Measurements from ENCODE around the gene MED13.

The MED13 gene

GRCh38 chr17:62033317-62033716 lies 31.8 kb downstream of the MED13 start:
- no peak overlapping the region for H3K27ac ChIP-seq
- CTCF ChIA-PET = interaction anchor here (0.5 kb wide), 1 partner anchor 46 kb away, joined by 3 read pairs; no protein-coding TSS in a partner anchor
- POLR2A ChIA-PET (ENCODE audit: low non-redundant PET) = no interaction called here
- TF ChIP-seq CTCF (conservative IDR thresholded peaks at IDR 0.05; ENCODE audit: low read depth) = no peak
- no peak for DNase-seq (ENCODE audit: low spot score)

GRCh38 chr17:62032480-62032879 lies 32.6 kb downstream of the MED13 start:
- ChIA-PET CTCF (no interaction called here), POLR2A (ENCODE audit: low non-redundant PET) (no interaction called here)
- no peak for TF ChIP-seq CTCF (conservative IDR thresholded peaks at IDR 0.05; ENCODE audit: low read depth)

GRCh38 chr17:62030264-62030663 lies 34.8 kb downstream of the MED13 start:
- CTCF ChIA-PET = interaction anchor here (1.3 kb wide), 1 partner anchor 36 kb away, joined by 3 read pairs; no protein-coding TSS in a partner anchor
- no peak overlapping the region for H3K27ac ChIP-seq
- POLR2A ChIA-PET (ENCODE audit: low non-redundant PET) = no interaction called here
- no peak for DNase-seq (ENCODE audit: low spot score)
- TF ChIP-seq CTCF (conservative IDR thresholded peaks at IDR 0.05; ENCODE audit: low read depth) = no peak

More at GRCh38 chr17:62032480-62032879, 32.6 kb downstream of the MED13 start:
- H3K27ac ChIP-seq = no peak overlapping the region
- no peak for DNase-seq (ENCODE audit: low spot score)

GRCh38 chr17:62024866-62025265 lies 40.2 kb downstream of the MED13 start:
- POLR2A ChIA-PET (ENCODE audit: low non-redundant PET) = no interaction called here
- no peak for DNase-seq (ENCODE audit: low spot score)
- no peak for TF ChIP-seq CTCF (conservative IDR thresholded peaks at IDR 0.05; ENCODE audit: low read depth)
- CTCF ChIA-PET = no interaction called here
- no peak overlapping the region for H3K27ac ChIP-seq

- H3K27ac ChIP-seq = no peak overlapping the region
- DNase-seq (ENCODE audit: low spot score) = no peak
- POLR2A ChIA-PET (ENCODE audit: low non-redundant PET) = no interaction called here
- CTCF ChIA-PET = interaction anchor here (0.7 kb wide), 1 partner anchor 76 kb away, joined by 3 read pairs; no protein-coding TSS in a partner anchor
- no peak for TF ChIP-seq CTCF (conservative IDR thresholded peaks at IDR 0.05; ENCODE audit: low read depth)
These were observed 47.2 kb downstream of the MED13 start for GRCh38 chr17:62017912-62018311.

- CTCF ChIA-PET = interaction anchor here (0.7 kb wide), 1 partner anchor 76 kb away, joined by 3 read pairs; no protein-coding TSS in a partner anchor
- DNase-seq (ENCODE audit: low spot score) = no peak
- H3K27ac ChIP-seq = no peak overlapping the region
- TF ChIP-seq CTCF (conservative IDR thresholded peaks at IDR 0.05; ENCODE audit: low read depth) = no peak
- POLR2A ChIA-PET (ENCODE audit: low non-redundant PET) = no interaction called here
These were observed 47.6 kb downstream of the MED13 start for GRCh38 chr17:62017496-62017895.

GRCh38 chr17:62014526-62014925 lies 50.6 kb downstream of the MED13 start:
- no peak for DNase-seq (ENCODE audit: low spot score)
- no peak for TF ChIP-seq CTCF (conservative IDR thresholded peaks at IDR 0.05; ENCODE audit: low read depth)
- CTCF ChIA-PET = no interaction called here
- POLR2A ChIA-PET (ENCODE audit: low non-redundant PET) = no interaction called here
- H3K27ac ChIP-seq = no peak overlapping the region

All from RWPE1 (cell line).